SHP77 treated with DMSO at 0.1 percent for 48 hours (cell line): Measurements from ENCODE around the gene MECP2.

ENCODE experiments used
- DNase-seq: peaks from one replicate; lab custom pipeline; 2025; lab: John Stamatoyannopoulos, UW

MECP2 gene

GRCh38 chrX:154115750-154116149 is 18.2 kb upstream of the MECP2 start:
- DNase-seq, result no peak

GRCh38 chrX:154115071-154115470 is 17.6 kb upstream of the MECP2 start:
- DNase-seq, result no peak

- DNase-seq, result no peak
These were observed 17.1 kb upstream of the MECP2 start for GRCh38 chrX:154114652-154115051.

- DNase-seq, result no peak
These were observed 16.2 kb upstream of the MECP2 start for GRCh38 chrX:154113729-154114128.

- no peak for DNase-seq
These were observed 1.0 kb upstream of the MECP2 start for GRCh38 chrX:154098551-154098950.

- DNase-seq, result no peak
These were observed 421 bp downstream of the MECP2 start for GRCh38 chrX:154097003-154097588.

GRCh38 chrX:154096140-154097002 is 1.1 kb downstream of the MECP2 start:
- no peak for DNase-seq

- DNase-seq, result no peak
These were observed 2.7 kb downstream of the MECP2 start for GRCh38 chrX:154094833-154095232.

- no peak for DNase-seq
These were observed 3.6 kb downstream of the MECP2 start for GRCh38 chrX:154093965-154094364.

- no peak for DNase-seq
These were observed 5.1 kb downstream of the MECP2 start for GRCh38 chrX:154092371-154092770.

- no peak for DNase-seq
These were observed 5.8 kb downstream of the MECP2 start for GRCh38 chrX:154091678-154092077.

GRCh38 chrX:154090731-154091130 is 6.8 kb downstream of the MECP2 start:
- DNase-seq, result no peak

- DNase-seq, result no peak
These were observed 12.8 kb downstream of the MECP2 start for GRCh38 chrX:154084449-154085300.

- DNase-seq, result no peak
These were observed 14.4 kb downstream of the MECP2 start for GRCh38 chrX:154083126-154083517.

GRCh38 chrX:154082396-154083125 is 15.0 kb downstream of the MECP2 start:
- no peak for DNase-seq

- DNase-seq, result no peak
These were observed 20.4 kb downstream of the MECP2 start for GRCh38 chrX:154077101-154077500.

- no peak for DNase-seq
These were observed 23.3 kb downstream of the MECP2 start for GRCh38 chrX:154074199-154074598.

- no peak for DNase-seq
These were observed 25.3 kb downstream of the MECP2 start for GRCh38 chrX:154072192-154072591.

- no peak for DNase-seq
These were observed 29.0 kb downstream of the MECP2 start for GRCh38 chrX:154068560-154068959.

GRCh38 chrX:154064637-154065435 is 32.7 kb downstream of the MECP2 start:
- DNase-seq, result no peak

- no peak for DNase-seq
These were observed 34.3 kb downstream of the MECP2 start for GRCh38 chrX:154063234-154063633.
